Loucy (cell line): ENCODE data around the gene ACP6.

Experiments
- H2AFZ ChIP-seq: fragments of 200-600 bp; sonication (generic); 2 replicates; pipeline ENCODE4 v1.6.0; 2016; ENCODE audit warnings: antibody characterized with exemption, mild to moderate bottlenecking, low read length, moderate library complexity
- H3F3A ChIP-seq: fragments of 200-600 bp; 2 replicates; pipeline ENCODE4 v1.6.0; 2016; ENCODE audit warnings: antibody characterized with exemption, low read depth, mild to moderate bottlenecking
- H3K27me3 ChIP-seq: fragments of 200-600 bp; sonication (generic); 2 replicates; pipeline ENCODE4 v1.6.1; 2014; ENCODE audit warnings: low read length, mild to moderate bottlenecking; ENCODE audit not compliant: insufficient read depth, poor library complexity, severe bottlenecking
- H3K36me3 ChIP-seq: fragments of 200-600 bp; sonication (generic); 2 replicates; pipeline ENCODE4 v1.6.1; 2016; ENCODE audit warnings: low read length; ENCODE audit not compliant: insufficient read depth
- H3K4me1 ChIP-seq: fragments of 200-600 bp; sonication (generic); 2 replicates; pipeline ENCODE4 v1.5.1; 2014; ENCODE audit warnings: low read length, mild to moderate bottlenecking; ENCODE audit not compliant: insufficient read depth, poor library complexity, severe bottlenecking
- H3K4me2 ChIP-seq: fragments of 200-600 bp; sonication (generic); 2 replicates; pipeline ENCODE4 v1.6.0; 2014; ENCODE audit warnings: antibody characterized with exemption, low read length, low read depth, mild to moderate bottlenecking; ENCODE audit not compliant: poor library complexity, severe bottlenecking
- H3K4me3 ChIP-seq: fragments of 200-600 bp; sonication (generic); 2 replicates; pipeline ENCODE4 v1.5.1; 2014; ENCODE audit warnings: low read length, mild to moderate bottlenecking, mixed read lengths; ENCODE audit not compliant: poor library complexity, severe bottlenecking
- H3K79me2 ChIP-seq: fragments of 200-600 bp; sonication (generic); 2 replicates; pipeline ENCODE4 v1.6.1; 2014; ENCODE audit warnings: low read length; ENCODE audit not compliant: insufficient read depth
- H3K9ac ChIP-seq: fragments of 200-600 bp; sonication (generic); 2 replicates; pipeline ENCODE4 v1.6.0; 2014; ENCODE audit warnings: mild to moderate bottlenecking, low read depth, low read length, moderate library complexity; ENCODE audit not compliant: poor library complexity, severe bottlenecking
- H3K9me2 ChIP-seq: fragments of 200-600 bp; sonication (generic); replicated peaks from 2 replicates; pipeline ENCODE4 v1.6.1; 2016; ENCODE audit warnings: low read depth, low read length, mixed read lengths
- H3K9me3 ChIP-seq: fragments of 200-600 bp; sonication (generic); 2 replicates; pipeline ENCODE4 v1.6.1; 2014; ENCODE audit warnings: mild to moderate bottlenecking, antibody characterized with exemption, low read length, low read depth; ENCODE audit not compliant: insufficient read depth
- H4K20me1 ChIP-seq: fragments of 200-600 bp; sonication (generic); 2 replicates; pipeline ENCODE4 v1.6.0; 2014; ENCODE audit warnings: antibody characterized with exemption, low read length, mild to moderate bottlenecking; ENCODE audit not compliant: insufficient read depth, poor library complexity, severe bottlenecking
- CTCF ChIP-seq: fragments of 200-600 bp; sonication (generic); conservative IDR thresholded peaks from 2 replicates; pipeline ENCODE4 v1.5.1; 2014; ENCODE audit warnings: mild to moderate bottlenecking, antibody characterized with exemption, low read length
- EZH2phosphoT487 ChIP-seq: fragments of 200-600 bp; IDR thresholded peaks from 2 replicates; pipeline ENCODE4 v1.6.1; 2018; ENCODE audit warnings: antibody characterized with exemption, mild to moderate bottlenecking, moderate library complexity, borderline replicate concordance

ACP6 gene

GRCh38 chr1:147670319-147671001 lies at the start of gene ACP6:
TSS of gene ACP6 (minus strand) at chr1:147670524. CDS start at chr1:147670048, 476 bp downstream.
- Histone ChIP-seq H3K9me2 (no peaks in the 10 kb centered on the region), H2AFZ (peak within 1 kb of the TSS; percentile 88), H3K36me3 (no peaks in the 10 kb centered on the region), H3K4me2 (peak within 1 kb of the TSS; percentile 82), H3K27me3 (no peaks in the 10 kb centered on the region), H3K9ac (peak within 1 kb of the TSS; percentile 74), H3K79me2 (peaks cover 18% of the 10 kb centered on the region), H3K4me3 (peak within 1 kb of the TSS; percentile 86), H3K9me3 (no peaks in the 10 kb centered on the region), H4K20me1 (peaks cover 4% of the 10 kb centered on the region), H3K4me1 (peaks cover 23% of the 10 kb centered on the region), H3F3A (no peaks in the 10 kb centered on the region)
- TF ChIP-seq CTCF = no peak
- TF ChIP-seq EZH2phosphoT487 = no peak

- Histone ChIP-seq H3K4me3 (no peak overlapping the region), H3F3A (no peaks in the 10 kb centered on the region), H2AFZ (no peak overlapping the region), H3K4me2 (no peak overlapping the region), H3K9me3 (no peaks in the 10 kb centered on the region), H3K36me3 (no peaks in the 10 kb centered on the region), H3K4me1 (peaks cover 7% of the 10 kb centered on the region), H3K9me2 (no peaks in the 10 kb centered on the region), H3K9ac (no peak overlapping the region), H3K27me3 (no peaks in the 10 kb centered on the region), H3K79me2 (no peaks in the 10 kb centered on the region), H4K20me1 (no peaks in the 10 kb centered on the region)
- TF ChIP-seq EZH2phosphoT487 (no peak), CTCF (no peak)
Observed at GRCh38 chr1:147719711-147720225, 49.4 kb upstream of the ACP6 start.

- Histone ChIP-seq H3K4me2 (no peak overlapping the region), H3K27me3 (no peaks in the 10 kb centered on the region), H3K4me1 (peaks cover 7% of the 10 kb centered on the region), H3F3A (no peaks in the 10 kb centered on the region), H3K9me3 (no peaks in the 10 kb centered on the region), H3K79me2 (no peaks in the 10 kb centered on the region), H4K20me1 (no peaks in the 10 kb centered on the region), H2AFZ (no peak overlapping the region), H3K36me3 (no peaks in the 10 kb centered on the region), H3K9ac (no peak overlapping the region), H3K9me2 (no peaks in the 10 kb centered on the region), H3K4me3 (no peak overlapping the region)
- TF ChIP-seq EZH2phosphoT487 = no peak
- no peak for TF ChIP-seq CTCF
Observed at GRCh38 chr1:147719029-147719698, 48.8 kb upstream of the ACP6 start.
